Loucy (cell line): ENCODE data around the gene SBF2.

Source experiments
- EZH2phosphoT487 ChIP-seq: fragments of 200-600 bp; IDR thresholded peaks from 2 replicates; pipeline ENCODE4 v1.6.1; 2018; ENCODE audit warnings: antibody characterized with exemption, mild to moderate bottlenecking, moderate library complexity, borderline replicate concordance
- TF ChIP-seq, protein P1 (sequence below): fragments of 200-600 bp; sonication (generic); conservative IDR thresholded peaks from 2 replicates; pipeline ENCODE4 v1.5.1; 2014; ENCODE audit warnings: mild to moderate bottlenecking, antibody characterized with exemption, low read length

DNA sequence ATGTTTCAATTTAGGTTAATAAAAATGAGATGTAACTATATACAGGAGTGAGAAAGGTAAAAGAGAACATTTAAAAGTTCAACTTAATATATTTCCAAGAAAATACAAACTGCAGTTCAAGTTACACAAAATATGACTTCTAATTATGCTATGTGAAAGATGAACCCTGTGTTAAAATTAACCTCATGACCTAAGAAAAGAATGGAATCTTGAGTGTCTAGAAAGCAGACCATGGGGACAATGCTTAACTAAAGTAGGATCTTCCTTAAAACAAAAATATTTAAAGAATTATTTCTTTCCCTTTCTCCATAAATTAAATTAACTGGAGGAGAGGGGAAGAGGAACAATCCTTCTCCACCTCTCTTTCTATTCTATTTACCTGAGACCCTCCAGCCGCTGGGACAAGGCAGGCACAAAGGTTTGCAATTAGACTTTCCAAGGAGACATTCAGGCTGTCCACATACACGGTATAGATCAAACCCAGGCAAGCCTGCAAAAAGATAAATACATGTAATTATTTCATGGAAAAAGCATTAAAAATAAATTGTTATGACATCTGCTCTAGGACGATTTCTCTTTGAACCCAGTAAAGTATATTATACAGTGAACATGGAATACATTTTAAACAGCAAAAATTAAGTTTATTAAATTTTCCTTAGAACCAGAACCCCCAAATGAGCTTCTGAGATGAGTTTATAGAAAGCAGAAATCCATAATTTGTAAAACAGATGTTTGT is 264.5 kb downstream of the SBF2 start:
- TF ChIP-seq, protein P1, sequence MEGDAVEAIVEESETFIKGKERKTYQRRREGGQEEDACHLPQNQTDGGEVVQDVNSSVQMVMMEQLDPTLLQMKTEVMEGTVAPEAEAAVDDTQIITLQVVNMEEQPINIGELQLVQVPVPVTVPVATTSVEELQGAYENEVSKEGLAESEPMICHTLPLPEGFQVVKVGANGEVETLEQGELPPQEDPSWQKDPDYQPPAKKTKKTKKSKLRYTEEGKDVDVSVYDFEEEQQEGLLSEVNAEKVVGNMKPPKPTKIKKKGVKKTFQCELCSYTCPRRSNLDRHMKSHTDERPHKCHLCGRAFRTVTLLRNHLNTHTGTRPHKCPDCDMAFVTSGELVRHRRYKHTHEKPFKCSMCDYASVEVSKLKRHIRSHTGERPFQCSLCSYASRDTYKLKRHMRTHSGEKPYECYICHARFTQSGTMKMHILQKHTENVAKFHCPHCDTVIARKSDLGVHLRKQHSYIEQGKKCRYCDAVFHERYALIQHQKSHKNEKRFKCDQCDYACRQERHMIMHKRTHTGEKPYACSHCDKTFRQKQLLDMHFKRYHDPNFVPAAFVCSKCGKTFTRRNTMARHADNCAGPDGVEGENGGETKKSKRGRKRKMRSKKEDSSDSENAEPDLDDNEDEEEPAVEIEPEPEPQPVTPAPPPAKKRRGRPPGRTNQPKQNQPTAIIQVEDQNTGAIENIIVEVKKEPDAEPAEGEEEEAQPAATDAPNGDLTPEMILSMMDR, result no peak
- TF ChIP-seq EZH2phosphoT487, result no peak
